ENCODE data around the gene GNAI2. TPM values are rescaled to one million over a fixed set of nuclear protein-coding genes. Genes with fewer than 3 reads are reported as not detected.

GNAI2 gene
- polyA plus RNA-seq, 3 donors from 2014 or later: 550 to 903 (median 902) TPM

- Mint-ChIP-seq H3K27me3 (ENCODE audit: low read depth in 3 of 3) (peaks cover 3 to 11% (median 3%) of the 10 kb centered on the region in 3 donors), H3K4me1 (peaks cover 72 to 78% of the 10 kb centered on the region in 2 donors), H3K36me3 (no peaks in the 10 kb centered on the region), H3K9me3 (no peaks in the 10 kb centered on the region), H3K27ac (peak overlapping the region; percentile 86 to 98 (median 90)), H3K4me3 (peak overlapping the region in 3 of 5 donors; percentile 2 to 59 (median 38))
- DNase-seq: no peak
Observed at GRCh38 chr3:50248387-50248786, 12.4 kb downstream of the GNAI2 start.

DNA sequence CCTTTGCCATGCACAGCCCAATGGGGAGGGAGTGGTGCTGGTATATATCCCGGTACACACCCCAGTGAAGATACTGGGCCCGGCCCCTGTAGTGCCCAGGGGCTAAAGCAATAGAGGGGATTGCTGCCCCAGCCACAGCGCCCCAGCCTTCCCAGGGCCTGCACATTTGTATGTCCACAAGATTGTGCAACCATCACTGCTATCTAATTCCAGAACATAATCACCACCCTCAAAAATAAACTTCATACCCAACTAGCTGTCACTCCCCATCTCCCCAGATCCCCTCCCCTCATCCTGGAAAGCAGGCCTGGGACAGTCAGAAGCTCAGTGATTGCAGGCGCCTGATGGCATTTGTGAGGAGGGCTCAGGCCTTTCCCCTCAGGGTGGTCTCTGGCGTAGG lies 13.5 kb downstream of the GNAI2 start:
- no peaks in the 10 kb centered on the region for H3K36me3 Mint-ChIP-seq
- H3K4me3 Mint-ChIP-seq: no peak overlapping the region

DNA sequence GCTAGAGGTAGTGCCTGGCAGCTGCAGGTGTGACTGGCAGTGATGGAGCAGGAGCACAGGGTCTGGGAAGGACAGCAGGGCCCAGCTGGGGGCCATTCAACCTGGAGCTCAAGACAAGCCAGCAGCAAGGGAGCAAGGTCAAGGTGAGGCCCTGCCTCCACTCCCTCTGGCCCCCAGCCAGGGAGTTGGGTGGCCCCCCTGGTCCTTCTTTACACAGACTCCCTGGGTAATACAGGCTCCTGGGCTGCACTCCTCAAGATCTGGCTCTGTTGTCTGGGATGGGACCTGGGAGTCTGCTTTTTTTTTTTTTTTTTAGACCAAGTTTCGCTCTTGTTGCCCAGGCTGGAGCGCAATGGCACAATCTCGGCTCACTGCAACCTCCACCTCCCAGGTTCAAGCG lies 14.5 kb downstream of the GNAI2 start:
- Mint-ChIP-seq H3K9me3 (no peaks in the 10 kb centered on the region), H3K4me3 (peak overlapping the region in 1 of 5 donors; percentile 36), H3K27ac (peak overlapping the region; percentile 62 to 98 (median 80)), H3K4me1 (peaks cover 57 to 70% of the 10 kb centered on the region in 2 donors), H3K36me3 (no peaks in the 10 kb centered on the region), H3K27me3 (ENCODE audit: low read depth in 3 of 3) (peaks cover 1 to 8% (median 3%) of the 10 kb centered on the region in 3 donors)
- no peak for DNase-seq

More for the DNA sequence above, 13.5 kb downstream of the GNAI2 start:
- Mint-ChIP-seq H3K27ac (peak overlapping the region in 5 of 6 donors; percentile 30 to 98 (median 79)), H3K9me3 (no peaks in the 10 kb centered on the region), H3K27me3 (ENCODE audit: low read depth in 3 of 3) (peaks cover 3 to 8% (median 3%) of the 10 kb centered on the region in 3 donors), H3K4me1 (peaks cover 66 to 78% of the 10 kb centered on the region in 2 donors)
- DNase-seq: no peak

DNA sequence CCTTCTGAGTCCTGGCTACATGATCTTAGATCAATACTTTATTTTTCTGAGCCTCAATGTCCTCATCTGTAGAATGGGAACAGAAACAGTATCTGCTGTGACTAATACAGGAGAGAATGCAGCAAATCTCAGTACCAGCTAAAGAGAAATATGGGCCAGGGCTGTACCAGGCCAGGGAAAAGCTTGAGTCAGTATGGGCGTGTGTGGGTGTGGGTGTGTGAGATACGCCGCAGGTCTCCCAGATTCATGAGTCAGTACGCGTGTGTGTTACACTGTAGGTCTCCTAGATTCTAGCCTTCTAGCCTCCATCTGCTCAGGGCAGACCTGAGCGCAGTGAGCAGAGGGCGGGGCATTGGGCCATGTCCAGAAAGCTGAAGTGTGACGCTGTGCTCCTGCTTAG lies 15.2 kb downstream of the GNAI2 start:
- Mint-ChIP-seq H3K27me3 (ENCODE audit: low read depth in 3 of 3) (peaks cover 0 to 4% (median 3%) of the 10 kb centered on the region in 3 donors), H3K27ac (peak overlapping the region in 5 of 6 donors; percentile 62 to 98 (median 74)), H3K4me1 (peaks cover 50 to 63% of the 10 kb centered on the region in 2 donors), H3K9me3 (no peaks in the 10 kb centered on the region), H3K36me3 (no peaks in the 10 kb centered on the region), H3K4me3 (no peak overlapping the region)
- DNase-seq: no peak

GRCh38 chr3:50254577-50255250 lies 18.7 kb downstream of the GNAI2 start:
- no peak overlapping the region for H3K4me3 Mint-ChIP-seq
- no peak for DNase-seq
- peak overlapping the region in 4 of 6 donors; percentile 39 to 55 (median 50) for H3K27ac Mint-ChIP-seq
- no peaks in the 10 kb centered on the region for H3K9me3 Mint-ChIP-seq
- peaks cover 0 to 5% (median 1%) of the 10 kb centered on the region in 3 donors for H3K27me3 Mint-ChIP-seq (ENCODE audit: low read depth in 3 of 3)
- H3K36me3 Mint-ChIP-seq: peaks cover 4 to 11% (median 7%) of the 10 kb centered on the region in 3 donors
- peaks cover 24 to 34% of the 10 kb centered on the region in 2 donors for H3K4me1 Mint-ChIP-seq

GRCh38 chr3:50255251-50255615 lies 19.2 kb downstream of the GNAI2 start:
- no peak overlapping the region for H3K4me3 Mint-ChIP-seq
- peaks cover 0 to 3% (median 1%) of the 10 kb centered on the region in 3 donors for H3K27me3 Mint-ChIP-seq (ENCODE audit: low read depth in 3 of 3)
- no peaks in the 10 kb centered on the region for H3K9me3 Mint-ChIP-seq
- peak overlapping the region in 1 of 6 donors; percentile 50 for H3K27ac Mint-ChIP-seq
- no peak for DNase-seq
- H3K36me3 Mint-ChIP-seq: peaks cover 4 to 11% (median 7%) of the 10 kb centered on the region in 3 donors
- peaks cover 19 to 30% of the 10 kb centered on the region in 2 donors for H3K4me1 Mint-ChIP-seq

DNA sequence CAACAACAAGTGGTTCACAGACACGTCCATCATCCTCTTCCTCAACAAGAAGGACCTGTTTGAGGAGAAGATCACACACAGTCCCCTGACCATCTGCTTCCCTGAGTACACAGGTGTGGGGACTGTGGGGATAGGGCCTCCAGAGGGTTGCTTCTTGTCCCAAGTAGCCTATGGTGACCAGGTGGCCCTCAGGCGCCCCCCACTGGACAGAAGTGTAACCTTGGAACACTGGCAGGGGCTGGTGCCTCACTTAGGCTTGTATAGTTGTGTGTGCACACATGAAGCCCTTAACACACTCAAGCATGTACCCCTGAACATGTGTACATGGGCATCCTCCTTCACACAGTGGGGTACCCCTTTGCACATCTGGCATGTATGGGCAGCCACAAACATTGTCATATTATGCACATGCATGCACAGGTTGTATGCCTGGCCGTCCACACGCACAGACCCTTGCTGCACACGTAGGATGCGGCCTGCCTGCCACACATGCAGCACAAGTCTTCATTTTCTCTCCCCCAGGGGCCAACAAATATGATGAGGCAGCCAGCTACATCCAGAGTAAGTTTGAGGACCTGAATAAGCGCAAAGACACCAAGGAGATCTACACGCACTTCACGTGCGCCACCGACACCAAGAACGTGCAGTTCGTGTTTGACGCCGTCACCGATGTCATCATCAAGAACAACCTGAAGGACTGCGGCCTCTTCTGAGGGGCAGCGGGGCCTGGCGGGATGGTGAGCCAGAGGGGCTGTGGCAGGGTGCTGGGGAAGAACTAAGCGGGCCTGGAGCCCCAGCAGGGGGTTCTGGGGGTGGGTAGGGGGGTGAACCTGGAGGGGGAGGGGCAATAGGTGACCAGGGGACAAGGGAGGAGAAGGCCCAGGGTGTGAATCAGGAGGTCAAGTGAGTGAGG lies 21.2 kb downstream of the GNAI2 start:
- Mint-ChIP-seq H3K9me3 (no peaks in the 10 kb centered on the region), H3K27me3 (ENCODE audit: low read depth in 3 of 3) (peaks cover 0 to 5% (median 1%) of the 10 kb centered on the region in 3 donors), H3K4me1 (peaks cover 5 to 20% of the 10 kb centered on the region in 2 donors), H3K27ac (peak overlapping the region in 2 of 6 donors; percentile 9 to 58), H3K36me3 (peaks cover 4 to 11% (median 7%) of the 10 kb centered on the region in 3 donors), H3K4me3 (no peak overlapping the region)
- DNase-seq: no peak

GRCh38 chr3:50258029-50258680 lies 22.2 kb downstream of the GNAI2 start:
- peak overlapping the region in 2 of 6 donors; percentile 29 to 74 for H3K27ac Mint-ChIP-seq
- no peak for DNase-seq
- H3K27me3 Mint-ChIP-seq (ENCODE audit: low read depth in 3 of 3): peaks cover 0 to 5% (median 3%) of the 10 kb centered on the region in 3 donors
- peaks cover 4 to 11% (median 7%) of the 10 kb centered on the region in 3 donors for H3K36me3 Mint-ChIP-seq
- H3K4me3 Mint-ChIP-seq: peak overlapping the region in 1 of 5 donors; percentile 4
- H3K9me3 Mint-ChIP-seq: no peaks in the 10 kb centered on the region
- peaks cover 5 to 19% of the 10 kb centered on the region in 2 donors for H3K4me1 Mint-ChIP-seq

DNA sequence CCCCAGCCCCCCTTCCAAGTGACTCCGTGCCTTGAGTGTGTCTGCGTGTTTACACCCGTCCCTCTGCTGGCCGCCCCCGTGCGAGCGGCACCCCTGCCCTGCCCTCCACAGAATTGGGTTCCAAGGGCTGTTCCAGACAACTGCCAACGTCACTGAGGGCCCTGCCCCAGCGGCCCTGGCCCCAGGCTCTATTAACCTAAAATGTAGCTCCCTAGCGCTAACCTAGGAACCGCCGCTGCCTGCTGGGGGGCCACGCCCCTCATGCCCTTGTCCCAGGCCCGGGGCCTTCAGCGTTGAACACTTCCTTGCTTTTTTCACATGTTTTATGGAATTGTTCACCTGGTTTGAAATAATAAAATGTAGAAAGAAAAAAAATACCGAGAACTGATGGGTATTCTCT lies 23.0 kb downstream of the GNAI2 start:
- peak overlapping the region in 1 of 6 donors; percentile 5 for H3K27ac Mint-ChIP-seq
- H3K4me1 Mint-ChIP-seq: peaks cover 1 to 12% of the 10 kb centered on the region in 2 donors
- H3K9me3 Mint-ChIP-seq: no peaks in the 10 kb centered on the region
- peaks cover 4 to 11% (median 7%) of the 10 kb centered on the region in 3 donors for H3K36me3 Mint-ChIP-seq
- H3K4me3 Mint-ChIP-seq: no peak overlapping the region
- H3K27me3 Mint-ChIP-seq (ENCODE audit: low read depth in 3 of 3): peaks cover under 1 to 5% (median 5%) of the 10 kb centered on the region in 3 donors
- DNase-seq: no peak

- DNase-seq: no peak
- no peaks in the 10 kb centered on the region for H3K9me3 Mint-ChIP-seq
- peaks cover 4 to 11% (median 7%) of the 10 kb centered on the region in 3 donors for H3K36me3 Mint-ChIP-seq
- peaks cover 2 to 5% (median 5%) of the 10 kb centered on the region in 3 donors for H3K27me3 Mint-ChIP-seq (ENCODE audit: low read depth in 3 of 3)
- peak overlapping the region in 5 of 6 donors; percentile 26 to 84 (median 65) for H3K27ac Mint-ChIP-seq
- peak overlapping the region; percentile 54 to 76 (median 66) for H3K4me3 Mint-ChIP-seq
- peaks cover 0 to 6% of the 10 kb centered on the region in 2 donors for H3K4me1 Mint-ChIP-seq
Observed at GRCh38 chr3:50259432-50260026, 23.5 kb downstream of the GNAI2 start.

DNA sequence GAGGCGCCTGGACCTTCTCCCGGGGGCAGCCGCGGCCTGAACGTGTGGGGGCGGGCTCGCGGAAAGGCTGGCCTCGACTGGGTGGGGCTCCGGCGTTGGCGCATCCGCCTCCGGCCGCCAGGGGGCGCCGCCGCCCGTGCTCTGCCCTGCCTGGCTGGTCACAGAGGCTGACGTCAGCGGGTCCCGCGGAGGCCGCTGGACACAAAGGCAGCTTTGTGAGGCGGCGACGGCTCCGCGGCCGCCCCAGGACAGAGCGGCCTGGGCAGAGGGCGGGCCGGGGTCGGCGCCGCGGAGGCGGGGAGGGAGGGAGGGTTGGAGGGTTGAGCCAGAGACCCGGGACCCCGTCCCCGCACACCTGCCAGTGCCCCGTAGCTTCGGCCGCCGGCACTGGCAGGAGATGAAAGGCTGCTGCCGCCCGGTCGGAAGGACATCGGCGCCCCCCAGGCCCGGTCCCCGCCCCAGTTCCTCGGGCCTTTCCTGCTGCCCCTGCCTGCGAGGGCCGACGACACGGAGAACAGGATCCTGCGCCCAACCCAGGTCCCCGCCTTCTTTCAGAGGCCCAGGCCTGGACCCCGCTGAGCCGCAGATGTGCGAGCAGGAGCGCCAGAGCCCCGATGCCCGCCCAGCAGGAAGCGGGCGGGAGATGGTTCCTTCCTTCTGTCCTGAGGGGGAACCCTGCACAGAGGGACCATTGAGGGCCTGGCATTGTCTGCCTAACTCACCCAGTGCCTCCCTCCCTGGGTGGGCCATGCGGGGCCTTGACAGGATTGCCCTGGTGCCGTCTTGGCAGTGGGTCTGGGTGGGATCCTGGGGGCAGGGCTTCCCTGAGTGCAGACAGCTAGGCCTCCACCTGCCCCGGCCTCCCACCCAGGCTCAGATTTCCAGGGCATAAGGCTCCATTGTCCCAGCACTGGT lies 24.3 kb downstream of the GNAI2 start:
- H3K9me3 Mint-ChIP-seq: no peaks in the 10 kb centered on the region
- peak overlapping the region in 4 of 6 donors; percentile 28 to 84 (median 40) for H3K27ac Mint-ChIP-seq
- H3K36me3 Mint-ChIP-seq: peaks cover 4 to 11% (median 7%) of the 10 kb centered on the region in 3 donors
- peaks cover 0 to 4% of the 10 kb centered on the region in 2 donors for H3K4me1 Mint-ChIP-seq
- peaks cover 2 to 5% (median 5%) of the 10 kb centered on the region in 3 donors for H3K27me3 Mint-ChIP-seq (ENCODE audit: low read depth in 3 of 3)
- peak overlapping the region; percentile 54 to 76 (median 66) for H3K4me3 Mint-ChIP-seq
- peak; percentile 86 to 88 (median 88) for DNase-seq

DNA sequence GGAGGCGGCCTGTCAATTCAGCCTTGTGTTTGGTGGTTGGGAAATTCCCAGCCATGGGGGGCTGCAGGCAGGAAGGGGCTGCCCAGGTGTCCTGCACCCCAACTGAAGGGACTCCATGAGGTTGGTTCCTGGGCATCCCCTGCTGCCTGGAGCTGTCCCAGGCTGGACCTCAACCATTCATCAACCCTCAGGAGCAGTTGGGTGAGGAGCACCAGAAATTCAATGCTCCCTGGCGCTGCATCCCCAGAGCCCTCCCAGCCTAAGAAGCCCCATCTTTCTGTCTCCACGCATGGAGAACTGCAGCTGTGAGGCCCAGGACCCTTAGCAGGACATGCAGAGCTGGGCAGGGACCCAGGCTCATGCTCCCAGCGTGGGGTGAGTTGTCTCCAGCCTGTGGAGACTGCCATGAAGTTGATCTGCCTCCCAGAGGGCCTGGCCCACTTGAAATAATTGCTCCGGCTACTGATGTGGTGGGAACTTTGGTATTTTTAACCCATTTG lies 25.0 kb downstream of the GNAI2 start:
- H3K27me3 Mint-ChIP-seq (ENCODE audit: low read depth in 3 of 3): peaks cover 2 to 5% (median 5%) of the 10 kb centered on the region in 3 donors
- peak overlapping the region in 1 of 6 donors; percentile 73 for H3K27ac Mint-ChIP-seq
- peaks cover 0 to 4% of the 10 kb centered on the region in 2 donors for H3K4me1 Mint-ChIP-seq
- H3K36me3 Mint-ChIP-seq: peaks cover 4 to 11% (median 7%) of the 10 kb centered on the region in 3 donors
- H3K4me3 Mint-ChIP-seq: peak overlapping the region in 3 of 5 donors; percentile 47 to 66 (median 54)
- no peaks in the 10 kb centered on the region for H3K9me3 Mint-ChIP-seq
- DNase-seq: no peak

Measured in immature natural killer cell (primary cell).